IMR-90 (cell line): ENCODE measurements around the gene PRUNE2.

Source experiments
- BHLHE40 ChIP-seq: fragments of 150-350 bp; IDR thresholded peaks from 2 replicates; pipeline ENCODE4 v1.6.1; 2016; ENCODE audit warnings: mild to moderate bottlenecking, low read depth, low read length
- CHD1 ChIP-seq: IDR thresholded peaks from 2 replicates; pipeline ENCODE4 v1.6.1; 2012; ENCODE audit warnings: low read depth, low read length, improper control_type of control experiment
- CTCF ChIP-seq: conservative IDR thresholded peaks from 2 replicates; pipeline ENCODE4 v1.5.1; 2012; ENCODE audit warnings: mild to moderate bottlenecking, low read depth, low read length, improper control_type of control experiment
- FOS ChIP-seq: fragments of 150-350 bp; IDR thresholded peaks from 2 replicates; pipeline ENCODE4 v1.6.1; 2016; ENCODE audit warnings: low read depth, low read length
- MAFK ChIP-seq: IDR thresholded peaks from 2 replicates; pipeline ENCODE4 v1.6.1; 2012; ENCODE audit warnings: low read depth, low read length, improper control_type of control experiment
- MAZ ChIP-seq: IDR thresholded peaks from 2 replicates; pipeline ENCODE4 v1.6.1; 2012; ENCODE audit warnings: low read depth, mild to moderate bottlenecking, low read length, improper control_type of control experiment, moderate library complexity, borderline replicate concordance
- NFE2L2 ChIP-seq: fragments of 150-350 bp; IDR thresholded peaks from 2 replicates; pipeline ENCODE4 v1.6.1; 2016; ENCODE audit warnings: low read depth, mild to moderate bottlenecking, low read length
- POLR2A ChIP-seq: IDR thresholded peaks from 2 replicates; pipeline ENCODE4 v1.6.1; 2012; ENCODE audit warnings: mild to moderate bottlenecking, low read depth, low read length
- RCOR1 ChIP-seq: IDR thresholded peaks from 2 replicates; pipeline ENCODE4 v1.6.1; 2012; ENCODE audit warnings: mild to moderate bottlenecking, low read length, improper control_type of control experiment; ENCODE audit not compliant: insufficient replicate concordance
- SMC3 ChIP-seq: fragments of 150-350 bp; IDR thresholded peaks from 2 replicates; pipeline ENCODE4 v1.6.1; 2016; ENCODE audit warnings: low read depth, mild to moderate bottlenecking, antibody characterized with exemption, low read length, moderate library complexity
- USF2 ChIP-seq: fragments of 150-350 bp; IDR thresholded peaks from 2 replicates; pipeline ENCODE4 v1.6.1; 2017; ENCODE audit warnings: mild to moderate bottlenecking, antibody characterized with exemption, low read length, low read depth

GRCh38 chr9:76686756-76687155, 219.2 kb downstream of the PRUNE2 start:
- TF ChIP-seq CTCF: no peak
- TF ChIP-seq POLR2A: no peak
- no peak for TF ChIP-seq BHLHE40
- no peak for TF ChIP-seq SMC3
- TF ChIP-seq FOS: no peak
- TF ChIP-seq RCOR1: no peak
- TF ChIP-seq NFE2L2: no peak
- TF ChIP-seq MAZ: no peak
- no peak for TF ChIP-seq CHD1
- no peak for TF ChIP-seq MAFK
- TF ChIP-seq USF2: no peak
